Ureter (tissue), 1 donor: ENCODE measurements around the gene INSYN2A. TPM values are rescaled to one million over a fixed set of nuclear protein-coding genes. Genes with fewer than 3 reads are reported as not detected.

Experiments used
- DNase-seq: peaks from one replicate; pipeline ENCODE4 v3.0.0-alpha.2; 2020; ENCODE audit warnings: low spot score
- total RNA-seq: library from RNA; stranded (reverse); gene quantifications from one replicate; pipeline ENCODE4 v1.2.4, GENCODE V29; 2023
- donor health status: DM: yes; HTN: yes; CAD: no.

Gene INSYN2A
- 0.31 TPM for total RNA-seq

GRCh38 chr10:127196282-127197153, at the start of gene INSYN2A:
INSYN2A (minus strand) TSS chr10:127196591; CDS start chr10:127176395, 20,196 bp downstream.
- no peak for DNase-seq

- DNase-seq, result no peak
Measured at GRCh38 chr10:127245456-127245855, 49.1 kb upstream of the INSYN2A start.

GRCh38 chr10:127243490-127244272, 47.3 kb upstream of the INSYN2A start:
- no peak for DNase-seq

GRCh38 chr10:127242914-127243313, 46.5 kb upstream of the INSYN2A start:
- DNase-seq, result no peak

GRCh38 chr10:127236266-127236665, 39.9 kb upstream of the INSYN2A start:
- no peak for DNase-seq

- no peak for DNase-seq
Measured at GRCh38 chr10:127234306-127234800, 38.0 kb upstream of the INSYN2A start.

GRCh38 chr10:127228195-127228787, 31.9 kb upstream of the INSYN2A start:
- no peak for DNase-seq

GRCh38 chr10:127227663-127228062, 31.3 kb upstream of the INSYN2A start:
- no peak for DNase-seq

- no peak for DNase-seq
Measured at GRCh38 chr10:127227027-127227426, 30.6 kb upstream of the INSYN2A start.

- DNase-seq, result no peak
Measured at GRCh38 chr10:127221281-127221680, 24.9 kb upstream of the INSYN2A start.

- no peak for DNase-seq
Measured at GRCh38 chr10:127218658-127219057, 22.3 kb upstream of the INSYN2A start.

GRCh38 chr10:127216786-127217185, 20.4 kb upstream of the INSYN2A start:
- no peak for DNase-seq

GRCh38 chr10:127216274-127216673, 19.9 kb upstream of the INSYN2A start:
- no peak for DNase-seq

- no peak for DNase-seq
Measured at GRCh38 chr10:127215866-127216265, 19.5 kb upstream of the INSYN2A start.

- DNase-seq, result no peak
Measured at GRCh38 chr10:127210936-127211466, 14.6 kb upstream of the INSYN2A start.

- no peak for DNase-seq
Measured at GRCh38 chr10:127207081-127207480, 10.7 kb upstream of the INSYN2A start.

- no peak for DNase-seq
Measured at GRCh38 chr10:127203067-127203466, 6.7 kb upstream of the INSYN2A start.

- DNase-seq, result no peak
Measured at GRCh38 chr10:127200646-127201045, 4.3 kb upstream of the INSYN2A start.

- DNase-seq, result no peak
Measured at GRCh38 chr10:127198721-127199120, 2.3 kb upstream of the INSYN2A start.

- DNase-seq, result no peak
Measured at GRCh38 chr10:127198307-127198706, 1.9 kb upstream of the INSYN2A start.

GRCh38 chr10:127197154-127197432, 702 bp upstream of the INSYN2A start:
- DNase-seq, result no peak

GRCh38 chr10:127195571-127196281, 665 bp downstream of the INSYN2A start:
- DNase-seq, result no peak
